ENCODE results near the gene CDC25A. TPM values are rescaled to one million over a fixed set of nuclear protein-coding genes. Genes with fewer than 3 reads are reported as not detected.

Gene CDC25A
- total and polyA plus RNA-seq, 2 experiments from 2014 or later = 17.7 to 126 TPM

- peaks cover 3% of the 10 kb centered on the region for H3K27me3 Mint-ChIP-seq (ENCODE audit: insufficient read depth, low read depth, poor library complexity)
- DNase-seq (ENCODE audit: low spot score) (no peak), ATAC-seq (peak; percentile 35; the same call in 1 of the 3 replicates)
- H3K4me3 Mint-ChIP-seq = no peak overlapping the region
- Histone ChIP-seq H3K27me3 (ENCODE audit: insufficient read depth) (no peaks in the 10 kb centered on the region), H3K4me1 (ENCODE audit: insufficient read depth) (no peaks in the 10 kb centered on the region), H3F3A (replicated peaks; ENCODE audit: low read depth) (peaks cover 23% of the 10 kb centered on the region), H3K79me2 (replicated peaks; ENCODE audit: insufficient read depth) (peaks cover 93% of the 10 kb centered on the region), H3K9me2 (ENCODE audit: insufficient read depth) (no peaks in the 10 kb centered on the region), H3K4me3 (no peak overlapping the region), H3K27ac (ENCODE audit: low read depth) (no peak overlapping the region), H3K4me2 (no peak overlapping the region), H2AFZ (no peak overlapping the region), H4K20me1 (replicated peaks; ENCODE audit: insufficient read depth) (peaks cover 53% of the 10 kb centered on the region), H3K36me3 (ENCODE audit: insufficient read depth) (peaks cover 93% of the 10 kb centered on the region)
- H3K4me1 Mint-ChIP-seq = peaks cover 5% of the 10 kb centered on the region; the same call in 1 of the 3 replicates
- peaks cover 98% of the 10 kb centered on the region for H3K36me3 Mint-ChIP-seq (ENCODE audit: low read depth)
- no peaks in the 10 kb centered on the region for H3K9me3 Mint-ChIP-seq
- no peak for TF ChIP-seq ZNF462 (CRISPR knock-in tag; IDR thresholded peaks at IDR 0.05)
- peak overlapping the region; percentile 52; the same call in 1 of the 2 replicates for H3K27ac Mint-ChIP-seq
Measured at GRCh38 chr3:48180531-48181253, 7.5 kb downstream of the CDC25A start.

DNA sequence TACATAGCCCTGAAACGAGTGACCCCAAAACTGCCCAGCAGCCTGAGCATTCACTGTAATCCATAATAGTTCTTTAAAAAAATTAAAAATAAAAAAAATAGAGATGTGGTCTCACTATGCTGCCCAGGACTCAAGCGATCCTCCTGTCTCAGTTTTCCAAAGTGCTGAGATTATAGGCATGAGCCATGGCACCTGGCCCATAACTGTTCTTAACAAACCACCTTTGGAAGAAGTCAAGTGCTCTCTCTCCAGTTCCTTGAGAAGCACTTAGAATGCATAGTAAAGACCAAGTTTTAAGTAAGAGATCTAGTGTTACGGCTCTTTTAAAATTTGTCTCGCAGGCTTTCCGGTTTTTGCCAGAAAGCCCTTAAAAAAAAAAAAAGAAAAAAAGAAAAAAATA lies 8.2 kb downstream of the CDC25A start:
- Histone ChIP-seq H3K27me3 (ENCODE audit: insufficient read depth) (no peaks in the 10 kb centered on the region), H2AFZ (no peak overlapping the region), H3K4me1 (ENCODE audit: insufficient read depth) (no peaks in the 10 kb centered on the region), H3K9me2 (ENCODE audit: insufficient read depth) (no peaks in the 10 kb centered on the region), H3K27ac (ENCODE audit: low read depth) (no peak overlapping the region), H3K79me2 (replicated peaks; ENCODE audit: insufficient read depth) (peaks cover 93% of the 10 kb centered on the region), H3K4me3 (no peak overlapping the region), H3K36me3 (ENCODE audit: insufficient read depth) (peaks cover 93% of the 10 kb centered on the region), H4K20me1 (replicated peaks; ENCODE audit: insufficient read depth) (peaks cover 47% of the 10 kb centered on the region), H3F3A (replicated peaks; ENCODE audit: low read depth) (peaks cover 21% of the 10 kb centered on the region), H3K4me2 (no peak overlapping the region)
- Mint-ChIP-seq H3K27ac (no peak overlapping the region), H3K4me3 (no peak overlapping the region), H3K36me3 (ENCODE audit: low read depth) (peaks cover 98% of the 10 kb centered on the region), H3K4me1 (no peaks in the 10 kb centered on the region; the same call in 2 of the 3 replicates), H3K27me3 (ENCODE audit: insufficient read depth, low read depth, poor library complexity) (peaks cover 3% of the 10 kb centered on the region), H3K9me3 (no peaks in the 10 kb centered on the region)
- DNase-seq (ENCODE audit: low spot score) (no peak), ATAC-seq (no peak)
- TF ChIP-seq ZNF114 (CRISPR knock-in tag; IDR thresholded peaks at IDR 0.05) (no peak), EZH2phosphoT487 (IDR thresholded peaks at IDR 0.05; ENCODE audit: unreplicated experiment) (no peak), EZH2 (IDR thresholded peaks at IDR 0.05; ENCODE audit: low read depth, unreplicated experiment) (no peak), POLR2AphosphoS5 (IDR thresholded peaks at IDR 0.05; ENCODE audit: low read depth) (no peak), JUNB (IDR thresholded peaks at IDR 0.05; ENCODE audit: unreplicated experiment) (no peak)

All from GM23338 (cell line).